ENCODE measurements around the gene POLL. TPM values are rescaled to one million over a fixed set of nuclear protein-coding genes. Genes with fewer than 3 reads are reported as not detected.

POLL gene
- total RNA-seq, 1 donor from 2014 or later = 32.2 TPM

DNA sequence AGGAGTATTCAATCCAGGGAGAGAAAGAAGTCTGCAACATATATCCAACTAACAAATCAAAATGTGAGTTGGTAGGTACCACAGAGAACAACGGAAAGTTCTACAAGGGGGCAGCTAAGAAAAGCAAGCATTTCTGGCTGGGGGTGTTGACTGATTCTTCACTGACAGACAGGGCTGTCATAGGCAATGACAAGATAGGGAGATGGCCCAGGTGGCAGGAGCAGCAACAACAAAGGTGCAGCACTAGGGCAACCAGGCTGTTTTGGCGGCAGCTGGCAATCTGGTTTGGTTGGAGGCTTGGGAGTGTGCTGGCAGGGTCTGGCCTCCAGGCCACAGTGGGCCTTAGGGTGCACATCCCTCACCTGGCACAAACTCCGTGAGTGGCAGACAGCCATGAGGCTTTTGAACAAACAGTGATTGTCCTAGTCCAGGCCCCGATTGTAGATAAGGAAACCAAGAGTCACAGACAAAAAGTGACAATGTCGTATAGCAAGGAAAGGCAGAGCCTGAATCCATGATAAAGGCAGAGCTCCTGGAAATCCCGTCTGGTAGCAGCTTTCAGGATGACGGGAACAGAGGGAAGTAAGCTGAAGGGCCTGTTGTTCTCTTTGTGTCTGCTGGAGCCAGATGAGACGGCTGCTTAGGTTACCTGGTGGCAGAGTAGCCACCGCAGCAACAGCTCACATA, 28.5 kb upstream of the POLL start:
- Mint-ChIP-seq H3K9me3 (no peaks in the 10 kb centered on the region), H3K27me3 (no peaks in the 10 kb centered on the region), H3K4me3 (no peak overlapping the region), H3K4me1 (peaks cover 3% of the 10 kb centered on the region), H3K27ac (no peak overlapping the region), H3K36me3 (ENCODE audit: low read depth) (peaks cover 6% of the 10 kb centered on the region)
- DNase-seq = no peak
- intact Hi-C loops (cut with micrococcal nuclease) = no loop called here

DNA sequence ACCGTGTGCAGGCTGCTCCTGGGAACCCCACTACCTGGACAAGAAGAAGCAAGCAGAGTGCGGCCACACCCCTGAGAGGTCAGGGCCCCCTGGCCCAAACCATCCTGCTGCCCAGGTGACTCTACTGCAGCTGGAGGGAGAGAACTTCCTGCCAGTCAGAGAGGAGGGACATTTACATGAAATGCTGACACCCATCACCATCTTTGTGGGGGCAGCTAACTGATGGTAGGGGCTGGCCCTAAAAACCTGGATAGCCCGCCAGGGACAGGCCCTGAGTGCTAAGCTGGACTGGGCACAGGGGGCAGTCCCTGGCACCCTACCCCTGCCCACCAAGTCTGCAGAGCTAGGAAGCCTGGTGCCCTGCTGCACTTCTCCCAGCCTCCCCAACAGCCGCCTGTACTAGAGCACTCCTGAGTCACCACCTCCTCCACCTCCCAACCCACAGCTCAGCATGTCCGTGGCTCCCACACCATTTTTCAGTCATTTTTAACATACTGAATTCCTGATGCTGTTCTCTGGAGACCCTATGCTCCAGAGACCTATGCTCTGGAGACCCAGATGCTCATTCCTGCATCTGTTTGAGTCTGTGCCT, 27.6 kb upstream of the POLL start:
- Mint-ChIP-seq H3K4me1 (peaks cover 4% of the 10 kb centered on the region), H3K36me3 (ENCODE audit: low read depth) (peaks cover 6% of the 10 kb centered on the region), H3K27ac (no peak overlapping the region), H3K9me3 (no peaks in the 10 kb centered on the region), H3K27me3 (no peaks in the 10 kb centered on the region), H3K4me3 (no peak overlapping the region)
- intact Hi-C loops (cut with micrococcal nuclease) = no loop called here
- no peak for DNase-seq

DNA sequence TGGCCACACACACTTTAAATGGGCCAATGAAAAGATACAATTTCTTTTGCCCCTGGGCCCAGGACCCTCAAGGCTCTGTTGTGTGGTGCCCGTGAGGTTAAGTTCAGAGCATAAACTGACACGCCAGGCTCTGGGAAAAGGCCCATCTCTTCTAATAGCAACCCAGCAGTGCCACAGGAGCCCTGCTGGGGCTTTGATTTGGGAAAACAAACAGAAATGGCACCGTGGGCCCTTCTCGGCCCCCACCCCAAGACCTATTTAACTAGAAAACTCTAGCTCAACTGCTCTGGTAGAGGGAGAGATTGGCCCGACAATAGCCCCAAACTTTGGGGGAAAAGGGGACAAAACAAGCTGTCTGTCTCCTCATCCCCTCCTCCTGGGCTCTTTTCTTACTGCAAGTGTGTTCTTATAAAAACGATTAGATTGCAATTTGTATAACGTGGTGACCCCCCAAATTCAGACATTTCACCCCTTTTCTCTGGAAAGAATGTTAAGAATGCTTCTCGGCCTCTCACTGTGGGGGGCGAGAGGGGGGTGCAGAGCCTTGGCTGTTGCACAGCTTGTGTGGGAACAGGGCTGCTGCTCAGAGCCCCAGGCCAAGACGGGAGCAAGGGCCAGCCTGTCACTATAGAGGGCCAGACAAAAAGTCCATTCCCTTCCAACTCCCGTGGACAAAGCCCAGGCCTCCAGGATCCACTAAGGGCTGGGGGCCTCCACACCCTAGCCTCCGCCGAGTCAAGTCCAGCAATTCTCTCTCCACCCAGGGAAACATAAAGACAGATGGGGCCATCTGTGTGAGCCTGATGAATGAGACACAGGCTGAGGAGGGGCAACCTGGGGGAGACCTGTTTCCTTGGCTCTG, 26.8 kb upstream of the POLL start:
- Mint-ChIP-seq H3K4me3 (no peak overlapping the region), H3K27ac (no peak overlapping the region), H3K4me1 (peaks cover 4% of the 10 kb centered on the region), H3K36me3 (ENCODE audit: low read depth) (peaks cover 6% of the 10 kb centered on the region), H3K27me3 (no peaks in the 10 kb centered on the region), H3K9me3 (no peaks in the 10 kb centered on the region)
- no peak for DNase-seq
- intact Hi-C loops (cut with micrococcal nuclease) = no loop called here

DNA sequence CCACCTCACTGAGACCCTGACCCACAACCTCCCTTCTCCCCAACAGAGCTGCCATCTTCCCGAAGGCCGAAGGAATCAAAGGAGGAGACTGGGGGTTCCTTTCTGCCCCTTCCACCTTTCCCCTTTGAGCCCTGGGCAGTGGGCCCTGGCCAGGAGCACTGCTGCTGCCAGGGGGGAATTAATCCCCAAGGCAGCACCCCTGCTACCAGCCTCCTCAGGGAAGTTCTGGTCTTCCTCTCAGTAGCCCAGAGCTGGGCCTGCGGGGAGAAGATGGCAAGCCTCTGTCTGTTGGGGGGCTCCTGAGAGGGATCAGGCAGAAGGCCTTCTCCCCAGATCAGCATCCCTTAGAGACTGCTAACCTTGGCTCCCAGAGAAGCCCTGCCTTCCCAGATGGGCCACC, 25.6 kb upstream of the POLL start:
- intact Hi-C loops (cut with micrococcal nuclease) = no loop called here
- no peak for DNase-seq
- no peak overlapping the region for H3K4me3 Mint-ChIP-seq

DNA sequence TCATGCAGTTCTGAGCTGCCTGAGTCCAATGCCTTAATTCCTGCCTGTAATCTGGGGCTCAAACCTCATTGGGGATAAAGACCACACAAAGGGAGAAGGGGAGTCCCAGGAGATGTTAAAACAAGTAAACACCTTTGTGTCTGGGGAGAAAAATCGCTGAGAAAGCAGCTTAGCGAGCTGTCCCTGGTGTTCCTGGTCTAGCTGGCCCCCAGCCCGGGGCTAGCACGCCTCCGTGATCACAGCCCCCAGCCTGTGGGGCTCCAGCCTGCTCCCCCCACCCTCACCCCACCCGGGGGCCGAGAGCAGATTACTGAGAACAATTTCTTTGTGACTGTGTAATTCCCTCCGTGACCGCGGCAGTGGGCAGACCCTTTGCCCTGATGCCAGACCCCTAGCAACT, 24.8 kb upstream of the POLL start:
- no peak overlapping the region for H3K27ac Mint-ChIP-seq
- no peaks in the 10 kb centered on the region for H3K27me3 Mint-ChIP-seq
- H3K9me3 Mint-ChIP-seq = no peaks in the 10 kb centered on the region
- peaks cover 6% of the 10 kb centered on the region for H3K36me3 Mint-ChIP-seq (ENCODE audit: low read depth)
- H3K4me3 Mint-ChIP-seq = no peak overlapping the region
- peaks cover 4% of the 10 kb centered on the region for H3K4me1 Mint-ChIP-seq
- intact Hi-C loops (cut with micrococcal nuclease) = no loop called here
- no peak for DNase-seq

More for the DNA sequence above, 25.6 kb upstream of the POLL start:
- Mint-ChIP-seq H3K4me1 (peaks cover 4% of the 10 kb centered on the region), H3K36me3 (ENCODE audit: low read depth) (peaks cover 6% of the 10 kb centered on the region), H3K27ac (no peak overlapping the region), H3K27me3 (no peaks in the 10 kb centered on the region), H3K9me3 (no peaks in the 10 kb centered on the region)

GRCh38 chr10:101612086-101612485, 24.0 kb upstream of the POLL start:
- DNase-seq = no peak
- H3K4me1 Mint-ChIP-seq = peaks cover 4% of the 10 kb centered on the region

GRCh38 chr10:101611096-101611905, 23.2 kb upstream of the POLL start:
- H3K27ac Mint-ChIP-seq = peak overlapping the region; percentile 50
- H3K4me3 Mint-ChIP-seq = no peak overlapping the region
- H3K27me3 Mint-ChIP-seq = no peaks in the 10 kb centered on the region
- peak; percentile 65 for DNase-seq
- peaks cover 9% of the 10 kb centered on the region for H3K36me3 Mint-ChIP-seq (ENCODE audit: low read depth)
- intact Hi-C loops (cut with micrococcal nuclease) = no loop called here
- peaks cover 4% of the 10 kb centered on the region for H3K4me1 Mint-ChIP-seq
- H3K9me3 Mint-ChIP-seq = no peaks in the 10 kb centered on the region

More at GRCh38 chr10:101612086-101612485, 24.0 kb upstream of the POLL start:
- Mint-ChIP-seq H3K4me3 (no peak overlapping the region), H3K27me3 (no peaks in the 10 kb centered on the region), H3K36me3 (ENCODE audit: low read depth) (peaks cover 6% of the 10 kb centered on the region), H3K9me3 (no peaks in the 10 kb centered on the region), H3K27ac (no peak overlapping the region)
- intact Hi-C loops (cut with micrococcal nuclease) = no loop called here

GRCh38 chr10:101609481-101609880, 21.4 kb upstream of the POLL start:
- Mint-ChIP-seq H3K4me1 (peaks cover 4% of the 10 kb centered on the region), H3K27ac (no peak overlapping the region), H3K9me3 (no peaks in the 10 kb centered on the region), H3K36me3 (ENCODE audit: low read depth) (peaks cover 7% of the 10 kb centered on the region), H3K4me3 (no peak overlapping the region), H3K27me3 (no peaks in the 10 kb centered on the region)
- DNase-seq = no peak
- intact Hi-C loops (cut with micrococcal nuclease) = no loop called here

- Mint-ChIP-seq H3K4me3 (no peak overlapping the region), H3K9me3 (no peaks in the 10 kb centered on the region), H3K36me3 (ENCODE audit: low read depth) (peaks cover 9% of the 10 kb centered on the region), H3K27me3 (no peaks in the 10 kb centered on the region), H3K4me1 (peaks cover 4% of the 10 kb centered on the region), H3K27ac (no peak overlapping the region)
- intact Hi-C loops (cut with micrococcal nuclease) = no loop called here
- DNase-seq = no peak
Observed at GRCh38 chr10:101607124-101607523, 19.1 kb upstream of the POLL start.

DNA sequence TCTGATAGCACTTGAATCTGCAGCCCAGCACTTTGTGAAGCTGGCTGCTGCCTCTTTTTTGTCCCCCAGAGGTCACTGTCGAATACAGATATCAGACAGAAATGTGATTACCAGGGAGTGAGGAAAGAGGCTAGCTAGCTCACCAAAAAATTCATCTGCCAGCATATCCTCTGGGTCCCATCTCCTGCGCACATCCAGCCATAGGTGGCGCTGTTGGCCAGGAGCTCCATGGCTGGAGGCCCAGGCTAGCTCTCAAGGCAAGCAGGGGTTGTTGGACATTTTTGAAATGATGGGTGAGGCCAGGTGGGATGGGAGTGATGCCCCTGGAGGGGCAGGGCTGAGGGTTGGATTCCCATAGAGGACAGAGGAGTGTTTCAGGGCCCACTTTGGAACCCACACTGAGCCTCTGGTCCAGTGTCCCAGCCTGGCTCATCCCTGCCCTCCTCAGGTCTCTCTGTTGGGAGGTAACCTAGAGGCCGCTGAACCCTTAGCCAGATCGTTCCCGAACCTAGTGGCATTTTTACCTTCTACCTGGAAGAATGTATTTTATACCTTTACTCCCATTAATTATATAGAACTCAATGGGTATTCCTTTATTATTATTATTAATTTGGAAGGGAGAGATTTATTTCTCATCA, 14.8 kb upstream of the POLL start:
- Mint-ChIP-seq H3K4me1 (no peaks in the 10 kb centered on the region), H3K9me3 (no peaks in the 10 kb centered on the region), H3K27ac (no peak overlapping the region), H3K36me3 (ENCODE audit: low read depth) (peaks cover 5% of the 10 kb centered on the region), H3K27me3 (no peaks in the 10 kb centered on the region), H3K4me3 (no peak overlapping the region)
- DNase-seq = peak; percentile 93
- intact Hi-C loops (cut with micrococcal nuclease) = loop anchor here (1.0 kb wide), 1 partner anchor 178 kb away; no protein-coding TSS in a partner anchor

DNA sequence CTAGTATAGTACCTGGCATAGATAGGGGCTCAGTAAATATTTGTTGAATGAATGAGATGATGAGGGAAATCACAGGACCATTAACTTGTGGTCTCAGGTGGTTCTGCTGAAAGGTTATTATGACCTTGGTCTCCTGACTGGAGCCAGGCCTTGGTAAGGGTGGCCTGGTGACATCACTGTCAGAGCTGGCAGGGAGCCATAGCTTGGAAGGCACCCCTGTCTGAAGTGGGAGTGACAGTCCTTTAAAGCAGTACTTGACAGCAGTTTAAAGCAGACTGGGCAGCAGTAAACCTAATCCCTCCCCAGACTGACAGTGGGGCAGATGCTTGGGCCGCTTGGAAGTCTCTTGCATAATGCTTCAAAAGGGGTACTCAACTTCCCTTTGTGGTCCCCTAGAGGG, 13.5 kb upstream of the POLL start:
- Mint-ChIP-seq H3K4me3 (no peak overlapping the region), H3K27me3 (no peaks in the 10 kb centered on the region), H3K9me3 (no peaks in the 10 kb centered on the region), H3K27ac (no peak overlapping the region), H3K4me1 (no peaks in the 10 kb centered on the region), H3K36me3 (ENCODE audit: low read depth) (peaks cover 4% of the 10 kb centered on the region)
- intact Hi-C loops (cut with micrococcal nuclease) = no loop called here
- no peak for DNase-seq

DNA sequence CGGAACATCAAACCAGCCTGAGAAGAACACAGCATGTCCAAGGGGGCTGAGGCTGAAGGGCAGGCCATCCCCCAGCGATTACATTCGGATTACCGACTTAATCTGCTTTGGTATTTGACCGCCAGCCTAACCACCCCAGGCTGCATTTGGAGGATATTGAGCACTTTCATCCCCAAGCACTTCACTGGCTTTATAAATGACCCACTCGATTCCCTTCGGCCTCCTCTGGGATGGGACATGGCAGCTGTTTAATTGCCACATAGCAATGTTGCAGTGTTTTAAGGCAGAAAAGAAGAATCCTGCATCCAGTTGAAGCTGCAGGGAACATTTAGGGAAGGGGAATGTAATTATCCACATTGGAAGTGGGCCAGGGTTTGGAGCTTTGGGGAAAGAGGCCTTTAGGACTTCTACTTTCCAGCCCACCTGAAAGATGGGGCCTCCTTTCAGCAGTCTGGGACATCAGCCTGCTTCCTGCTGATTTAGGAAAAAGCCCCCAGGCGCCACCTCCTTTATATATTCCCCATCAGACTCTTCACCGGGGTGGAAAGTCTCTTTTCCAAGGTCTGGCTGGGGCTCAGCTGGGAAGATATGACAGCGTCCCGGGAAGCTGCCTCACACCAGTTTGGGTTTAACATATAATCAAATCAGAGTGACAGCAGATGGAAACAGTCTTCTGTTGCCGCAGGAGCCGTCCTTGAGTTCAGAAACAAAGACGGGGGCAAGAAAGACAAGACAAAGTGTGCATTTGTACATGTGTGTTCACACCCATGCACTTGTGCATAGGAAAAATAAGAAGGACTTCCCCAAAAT, 9.2 kb upstream of the POLL start:
- H3K36me3 Mint-ChIP-seq (ENCODE audit: low read depth) = no peaks in the 10 kb centered on the region
- intact Hi-C loops (cut with micrococcal nuclease) = no loop called here
- no peak overlapping the region for H3K27ac Mint-ChIP-seq

More for the DNA sequence above, 9.2 kb upstream of the POLL start:
- H3K4me1 Mint-ChIP-seq = no peaks in the 10 kb centered on the region
- peaks cover 4% of the 10 kb centered on the region for H3K27me3 Mint-ChIP-seq
- no peak for DNase-seq
- H3K4me3 Mint-ChIP-seq = no peak overlapping the region
- no peaks in the 10 kb centered on the region for H3K9me3 Mint-ChIP-seq
